Endodermal cell (in vitro differentiated cells): ENCODE data around the gene TXNDC8. TPM values are rescaled to one million over a fixed set of nuclear protein-coding genes. Genes with fewer than 3 reads are reported as not detected.

Experiments
- DNase-seq: peaks from one replicate; pipeline ENCODE4 v3.0.0-alpha.2; 2017
- H3K27ac ChIP-seq: 2 replicates; pipeline ENCODE4 v1.5.1; 2013; ENCODE audit warnings: mild to moderate bottlenecking, low read depth, low read length, moderate library complexity
- H3K27me3 ChIP-seq: 2 replicates; pipeline ENCODE4 v1.6.1; 2013; ENCODE audit warnings: mild to moderate bottlenecking, low read length, moderate library complexity; ENCODE audit not compliant: insufficient read depth, control insufficient read depth, poor library complexity, severe bottlenecking
- H3K36me3 ChIP-seq: 2 replicates; pipeline ENCODE4 v1.7.0; 2013; ENCODE audit warnings: mild to moderate bottlenecking, low read length, moderate library complexity; ENCODE audit not compliant: control insufficient read depth, insufficient read depth
- H3K4me1 ChIP-seq: one replicate; pipeline ENCODE4 v1.7.0; 2013; ENCODE audit warnings: low read length; ENCODE audit not compliant: control insufficient read depth, insufficient read depth
- H3K4me3 ChIP-seq: 2 replicates; pipeline ENCODE4 v1.5.1; 2013; ENCODE audit warnings: mild to moderate bottlenecking, low read length, moderate library complexity
- H3K9ac ChIP-seq: 2 replicates; pipeline ENCODE4 v1.6.1; 2013; ENCODE audit warnings: mild to moderate bottlenecking, low read length, moderate library complexity; ENCODE audit not compliant: poor library complexity, severe bottlenecking; ENCODE audit errors: extremely low read depth
- H3K9me3 ChIP-seq: 2 replicates; pipeline ENCODE4 v1.6.1; 2013; ENCODE audit warnings: mild to moderate bottlenecking, low read length, moderate library complexity; ENCODE audit not compliant: control insufficient read depth
- H3K27ac Mint-ChIP-seq: 2 replicates; pipeline ENCODE4 v1.8.0; 2020; ENCODE audit warnings: mixed read lengths
- H3K27me3 Mint-ChIP-seq: 2 replicates; pipeline ENCODE4 v1.8.0; 2021; ENCODE audit warnings: mild to moderate bottlenecking, mixed read lengths; ENCODE audit not compliant: insufficient read depth
- H3K36me3 Mint-ChIP-seq: 2 replicates; pipeline ENCODE4 v1.8.0; 2020; ENCODE audit warnings: low read depth, mixed read lengths
- H3K4me1 Mint-ChIP-seq: 2 replicates; pipeline ENCODE4 v1.8.0; 2020; ENCODE audit warnings: mixed read lengths
- H3K4me3 Mint-ChIP-seq: 2 replicates; pipeline ENCODE4 v1.8.0; 2020; ENCODE audit warnings: mild to moderate bottlenecking, moderate library complexity, mixed read lengths
- H3K9me3 Mint-ChIP-seq: 2 replicates; pipeline ENCODE4 v1.8.0; 2020; ENCODE audit warnings: mild to moderate bottlenecking, mixed read lengths
- CTCF ChIP-seq: fragments of 200-600 bp; sonication (generic); conservative IDR thresholded peaks from 2 replicates; pipeline ENCODE4 v1.5.0; 2021; ENCODE audit warnings: antibody characterized with exemption, mild to moderate bottlenecking
- WGBS, 2 experiments: methylation state at CpG; one replicate each; pipeline versions ENCODE4 v1.1.5 to v1.1.7; 2013; ENCODE audit warnings: missing lambda C conversion rate in 2 of 2, mixed read lengths in 1 of 2; ENCODE audit not compliant: insufficient coverage in 1 of 2, insufficient read length in 1 of 2; 5-methylcytosine and 5-hydroxymethylcytosine counted together
- total RNA-seq, 2 donors: library from RNA; stranded (reverse); fragmentation: NEBNext Ultra II Directional in 1 of 2; extraction: Animal tissue kit (Norgen Biotek cat#: 25700) in 1 of 2; gene quantifications; 2 replicates in 1 of 2; 3 replicates in 1 of 2; pipeline ENCODE4 v1.2.1, GENCODE V29; 2021

TXNDC8 gene
- total RNA-seq, 2 donors from 2014 or later, result not detected

GRCh38 chr9:110357505-110357904, 19.8 kb upstream of the TXNDC8 start:
- no peak for TF ChIP-seq CTCF
- Mint-ChIP-seq H3K4me3 (no peak overlapping the region), H3K36me3 (no peaks in the 10 kb centered on the region), H3K27me3 (no peaks in the 10 kb centered on the region), H3K4me1 (no peaks in the 10 kb centered on the region), H3K27ac (no peak overlapping the region), H3K9me3 (peaks cover 3% of the 10 kb centered on the region)
- Histone ChIP-seq H3K4me1 (no peaks in the 10 kb centered on the region), H3K27ac (no peak overlapping the region), H3K9ac (no peak overlapping the region), H3K36me3 (no peaks in the 10 kb centered on the region), H3K4me3 (no peak overlapping the region), H3K9me3 (no peaks in the 10 kb centered on the region), H3K27me3 (no peaks in the 10 kb centered on the region)
- DNase-seq, result no peak
- WGBS, 2 experiments, result 87 to 100% methylated on average over 1 to 2 of the region's 2 CpGs

- TF ChIP-seq CTCF, result no peak
- Histone ChIP-seq H3K4me3 (no peak overlapping the region), H3K9ac (no peak overlapping the region), H3K36me3 (no peaks in the 10 kb centered on the region), H3K27ac (no peak overlapping the region), H3K9me3 (no peaks in the 10 kb centered on the region), H3K27me3 (no peaks in the 10 kb centered on the region), H3K4me1 (no peaks in the 10 kb centered on the region)
- DNase-seq, result no peak
- H3K4me3 Mint-ChIP-seq, result no peak overlapping the region
- 90 to 93% methylated on average over 2 to 4 of the region's 4 CpGs for WGBS, 2 experiments
- H3K36me3 Mint-ChIP-seq, result no peaks in the 10 kb centered on the region
- no peak overlapping the region for H3K27ac Mint-ChIP-seq
- H3K4me1 Mint-ChIP-seq, result no peaks in the 10 kb centered on the region
- H3K27me3 Mint-ChIP-seq, result no peaks in the 10 kb centered on the region
- peaks cover 3% of the 10 kb centered on the region for H3K9me3 Mint-ChIP-seq
Measured at GRCh38 chr9:110356639-110357395, 19.2 kb upstream of the TXNDC8 start.

GRCh38 chr9:110355911-110356310, 18.2 kb upstream of the TXNDC8 start:
- Mint-ChIP-seq H3K27me3 (no peaks in the 10 kb centered on the region), H3K4me1 (no peaks in the 10 kb centered on the region), H3K36me3 (no peaks in the 10 kb centered on the region), H3K4me3 (no peak overlapping the region), H3K9me3 (peaks cover 3% of the 10 kb centered on the region), H3K27ac (no peak overlapping the region)
- WGBS, 2 experiments, result 98 to 100% methylated on average over 1 to 2 of the region's 2 CpGs
- H3K27me3 ChIP-seq, result no peaks in the 10 kb centered on the region
- H3K27ac ChIP-seq, result no peak overlapping the region
- no peak for TF ChIP-seq CTCF
- no peak for DNase-seq
- no peak overlapping the region for H3K9ac ChIP-seq
- H3K4me1 ChIP-seq, result no peaks in the 10 kb centered on the region
- no peaks in the 10 kb centered on the region for H3K9me3 ChIP-seq
- H3K4me3 ChIP-seq, result no peak overlapping the region
- H3K36me3 ChIP-seq, result no peaks in the 10 kb centered on the region
